ENCODE data around the gene RBCK1. TPM values are rescaled to one million over a fixed set of nuclear protein-coding genes. Genes with fewer than 3 reads are reported as not detected.

The RBCK1 gene
- total and polyA plus RNA-seq, 7 donors: 34.1 to 52.5 (median 43.1) TPM

DNA sequence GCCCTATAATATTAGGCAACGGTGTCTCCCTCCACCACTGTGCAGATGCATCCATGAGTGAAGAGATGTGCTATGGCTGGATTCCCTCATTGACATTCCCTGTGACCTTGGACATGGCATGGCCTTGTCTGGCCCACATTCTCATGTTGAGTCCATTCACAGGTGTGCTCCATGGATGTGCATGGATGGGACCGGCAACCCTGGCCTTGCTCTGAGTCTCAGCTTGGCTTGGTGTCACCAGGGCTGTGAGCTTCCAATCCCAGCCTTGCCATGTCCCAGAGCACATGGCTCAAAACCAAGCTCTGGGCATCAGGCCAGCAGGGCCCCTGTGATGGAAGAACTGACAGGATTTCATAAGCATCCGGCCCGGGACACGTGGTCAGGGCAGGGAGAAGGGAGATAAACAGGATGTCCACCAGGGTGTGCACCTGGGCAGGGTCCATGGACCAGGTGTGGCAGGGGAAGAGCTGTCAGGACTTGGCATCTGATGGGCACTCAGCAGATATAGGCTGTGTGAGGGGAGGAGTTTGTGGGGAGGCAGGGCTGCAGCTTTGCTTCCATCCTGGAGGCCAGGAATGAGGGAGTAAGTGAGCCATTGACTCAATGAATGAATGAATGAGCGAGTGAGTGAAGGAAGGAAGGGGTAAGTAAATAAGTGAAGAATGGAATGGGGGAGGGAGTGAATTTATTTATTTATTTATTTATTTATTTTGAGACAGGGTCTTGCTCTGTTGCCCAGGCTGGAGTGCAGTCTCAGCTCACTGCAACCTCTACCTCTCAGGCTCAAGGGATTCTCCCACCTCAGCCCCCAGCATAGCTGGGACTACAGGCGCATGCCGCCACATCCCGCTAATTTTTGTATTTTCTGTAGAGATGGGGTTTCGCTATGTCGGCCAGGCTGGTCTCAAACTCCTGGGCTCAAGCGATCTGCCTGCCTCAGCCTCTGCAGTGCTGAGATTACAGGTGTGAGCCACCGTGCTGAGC lies 45.5 kb upstream of the RBCK1 start:
- 61 to 63% (median 62%) methylated on average over 13 of the region's 13 CpGs for WGBS, 3 donors
- TF ChIP-seq, protein P1, sequence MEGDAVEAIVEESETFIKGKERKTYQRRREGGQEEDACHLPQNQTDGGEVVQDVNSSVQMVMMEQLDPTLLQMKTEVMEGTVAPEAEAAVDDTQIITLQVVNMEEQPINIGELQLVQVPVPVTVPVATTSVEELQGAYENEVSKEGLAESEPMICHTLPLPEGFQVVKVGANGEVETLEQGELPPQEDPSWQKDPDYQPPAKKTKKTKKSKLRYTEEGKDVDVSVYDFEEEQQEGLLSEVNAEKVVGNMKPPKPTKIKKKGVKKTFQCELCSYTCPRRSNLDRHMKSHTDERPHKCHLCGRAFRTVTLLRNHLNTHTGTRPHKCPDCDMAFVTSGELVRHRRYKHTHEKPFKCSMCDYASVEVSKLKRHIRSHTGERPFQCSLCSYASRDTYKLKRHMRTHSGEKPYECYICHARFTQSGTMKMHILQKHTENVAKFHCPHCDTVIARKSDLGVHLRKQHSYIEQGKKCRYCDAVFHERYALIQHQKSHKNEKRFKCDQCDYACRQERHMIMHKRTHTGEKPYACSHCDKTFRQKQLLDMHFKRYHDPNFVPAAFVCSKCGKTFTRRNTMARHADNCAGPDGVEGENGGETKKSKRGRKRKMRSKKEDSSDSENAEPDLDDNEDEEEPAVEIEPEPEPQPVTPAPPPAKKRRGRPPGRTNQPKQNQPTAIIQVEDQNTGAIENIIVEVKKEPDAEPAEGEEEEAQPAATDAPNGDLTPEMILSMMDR (IDR thresholded peaks at IDR 0.05): peak; percentile 17
- Histone ChIP-seq H3K9me3 (no peaks in the 10 kb centered on the region), H3K4me1 (peaks cover 5% of the 10 kb centered on the region), H3K36me3 (ENCODE audit: insufficient read depth in 1 of 2, low read depth in 1 of 2) (no peaks in the 10 kb centered on the region), H3K4me3 (no peak overlapping the region), H3K27me3 (ENCODE audit: insufficient read depth in 3 of 3, low read length in 2 of 3) (no peaks in the 10 kb centered on the region), H3K27ac (no peak overlapping the region)
- DNase-seq (peak; percentile 76 to 82), ATAC-seq (peak; percentile 64 to 85 (median 71))
- intact Hi-C loops (cut with DNase I): loop anchor here in 1 of 2 donors (5.0 kb wide), 1 partner anchor 35 kb away; no protein-coding TSS in a partner anchor

DNA sequence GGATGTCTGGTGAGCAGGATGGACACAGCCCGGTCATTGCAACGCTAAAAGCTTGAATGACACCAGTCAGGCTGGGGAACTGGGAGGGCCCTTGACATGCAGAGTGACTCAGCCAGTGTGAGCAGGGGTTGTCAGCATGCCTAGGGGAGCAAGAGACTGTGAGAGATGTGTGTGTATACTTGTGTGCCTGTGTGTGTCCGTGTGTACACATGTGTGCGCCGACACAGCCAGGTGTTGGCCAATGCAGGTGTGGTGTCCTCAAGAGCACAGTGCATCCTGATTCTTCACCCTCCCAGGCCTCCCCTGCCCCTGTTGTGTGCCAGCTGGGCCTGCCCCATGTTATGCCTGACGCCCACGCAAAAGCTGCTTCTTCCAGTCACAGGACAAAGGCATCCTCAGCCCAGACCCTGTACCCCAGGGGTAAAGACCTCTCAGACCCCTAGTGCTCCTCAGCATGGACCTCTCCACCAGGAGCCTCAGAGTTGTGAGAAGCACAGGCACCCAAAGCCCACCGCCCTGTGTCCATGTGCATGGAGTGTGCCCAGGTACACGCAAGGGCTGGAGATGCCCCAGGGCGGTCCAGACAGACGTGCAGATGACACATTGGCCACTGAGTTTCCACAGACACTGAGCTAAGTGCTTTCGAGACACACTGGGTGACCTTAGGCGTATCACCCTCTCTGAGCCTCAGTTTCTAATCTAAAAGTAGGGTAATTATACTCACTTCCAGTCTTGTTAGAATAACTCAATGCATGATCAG lies 44.6 kb upstream of the RBCK1 start:
- Histone ChIP-seq H3K9me3 (no peaks in the 10 kb centered on the region), H3K36me3 (ENCODE audit: insufficient read depth in 1 of 2, low read depth in 1 of 2) (no peaks in the 10 kb centered on the region), H3K4me3 (no peak overlapping the region), H3K4me1 (peaks cover 5% of the 10 kb centered on the region), H3K27me3 (ENCODE audit: insufficient read depth in 3 of 3, low read length in 2 of 3) (no peaks in the 10 kb centered on the region), H3K27ac (no peak overlapping the region)
- no peak for DNase-seq
- ATAC-seq: no peak
- TF ChIP-seq, protein P1 (IDR thresholded peaks at IDR 0.05): no peak
- WGBS, 3 donors: 85 to 88% (median 86%) methylated on average over 13 of the region's 13 CpGs
- intact Hi-C loops (cut with DNase I): loop anchor here in 1 of 2 donors (5.0 kb wide), 1 partner anchor 34 kb away; no protein-coding TSS in a partner anchor

DNA sequence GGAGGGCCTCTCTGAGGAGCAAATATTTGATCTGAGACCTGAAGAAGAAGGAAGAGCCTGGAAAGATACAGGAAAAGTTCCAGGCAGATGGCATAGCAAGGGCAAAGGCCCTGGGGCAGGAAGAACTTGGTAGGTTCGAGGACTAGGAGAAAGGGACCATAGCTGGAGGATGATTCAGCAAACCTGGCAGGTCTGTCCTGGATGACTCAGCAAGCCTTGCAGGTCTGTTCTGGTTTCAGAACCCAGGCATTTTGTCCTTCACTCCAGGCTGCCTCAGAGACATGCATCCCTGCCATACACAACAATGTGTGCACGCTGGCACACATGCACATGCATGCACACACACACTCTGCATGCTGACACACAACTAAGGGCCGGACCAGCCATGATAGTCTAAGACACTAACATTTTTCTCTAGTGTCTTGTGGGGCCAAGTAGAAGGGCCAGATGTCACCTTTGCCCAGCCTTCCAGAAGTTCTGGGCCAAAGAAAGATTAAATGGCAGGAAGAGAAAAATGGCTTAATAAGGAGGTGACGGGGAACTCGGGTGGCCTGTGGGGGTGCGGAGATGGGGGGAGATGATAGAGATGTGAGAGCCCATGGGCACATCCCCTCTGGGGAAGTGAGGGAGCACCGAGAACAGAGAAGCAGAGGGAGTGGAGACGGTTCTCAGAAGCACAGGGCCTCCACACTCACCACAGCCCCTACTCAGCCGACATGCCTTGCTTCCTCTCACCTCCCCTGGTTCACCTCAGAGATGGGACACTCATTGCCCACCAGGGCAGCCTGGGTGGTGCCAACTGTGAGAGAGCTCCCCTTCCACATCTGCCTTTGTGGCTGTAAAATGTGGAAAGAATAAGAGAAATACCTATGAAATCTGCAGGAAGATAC lies 42.9 kb upstream of the RBCK1 start:
- Histone ChIP-seq H3K9me3 (no peaks in the 10 kb centered on the region), H3K36me3 (ENCODE audit: insufficient read depth in 1 of 2, low read depth in 1 of 2) (no peaks in the 10 kb centered on the region), H3K27ac (no peak overlapping the region), H3K4me1 (no peaks in the 10 kb centered on the region), H3K27me3 (ENCODE audit: insufficient read depth in 3 of 3, low read length in 2 of 3) (no peaks in the 10 kb centered on the region), H3K4me3 (no peak overlapping the region)
- TF ChIP-seq, protein P1 (IDR thresholded peaks at IDR 0.05): no peak
- DNase-seq (no peak), ATAC-seq (no peak)
- WGBS, 3 donors: 82 to 91% (median 86%) methylated on average over 9 of the region's 9 CpGs
- intact Hi-C loops (cut with DNase I): loop anchor here in 1 of 2 donors (5.0 kb wide), 1 partner anchor 32 kb away; no protein-coding TSS in a partner anchor

DNA sequence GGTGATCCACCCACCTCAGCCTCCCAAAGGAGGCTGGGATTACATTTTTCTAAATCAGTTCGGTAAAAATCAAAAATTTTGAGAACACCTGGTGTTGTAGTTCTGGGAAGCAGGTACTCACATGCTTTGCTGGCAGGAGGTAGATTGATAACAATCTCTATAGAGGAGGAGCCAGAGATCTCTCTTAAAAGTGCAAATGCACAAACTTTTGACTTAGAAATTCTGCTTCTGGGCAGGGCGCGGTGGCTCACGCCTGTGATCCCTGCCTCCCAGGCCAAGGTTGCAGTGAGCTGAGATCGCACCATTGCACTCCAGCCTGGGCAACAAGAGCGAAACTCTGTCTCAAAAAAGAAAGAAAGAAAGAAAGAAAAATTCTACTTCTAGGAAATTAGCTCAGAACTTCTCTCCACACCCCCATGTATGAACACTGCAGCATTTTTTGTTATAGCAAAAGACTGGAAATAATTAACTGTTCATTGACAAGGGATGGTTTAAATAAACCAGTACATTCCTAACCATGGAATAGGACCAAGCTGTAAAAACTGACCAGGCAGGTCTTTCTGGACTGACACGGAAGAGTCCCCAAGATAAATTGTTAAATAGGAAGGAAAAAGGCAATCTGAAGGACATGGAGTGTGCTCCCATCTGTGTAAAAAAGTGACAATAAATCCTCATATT lies 41.9 kb upstream of the RBCK1 start:
- Histone ChIP-seq H3K27ac (no peak overlapping the region), H3K27me3 (ENCODE audit: insufficient read depth in 3 of 3, low read length in 2 of 3) (no peaks in the 10 kb centered on the region), H3K4me3 (no peak overlapping the region), H3K9me3 (no peaks in the 10 kb centered on the region), H3K4me1 (peaks cover 5% of the 10 kb centered on the region), H3K36me3 (ENCODE audit: insufficient read depth in 1 of 2, low read depth in 1 of 2) (no peaks in the 10 kb centered on the region)
- 85 to 90% (median 89%) methylated on average over 7 of the region's 7 CpGs for WGBS, 3 donors
- ATAC-seq (no peak), DNase-seq (no peak)
- intact Hi-C loops (cut with DNase I): no loop called here
- TF ChIP-seq, protein P1 (IDR thresholded peaks at IDR 0.05): no peak
